NCI-H2196 (cell line): ENCODE results near the gene TK1.
"Not testable (repeated sequence)": the region's sequence is repeated elsewhere in the genome, so short reads cannot be mapped to it uniquely, and the experiment has no call there.

Source experiments
- DNase-seq: peaks from one replicate; lab custom pipeline; 2025; ENCODE audit not compliant: unreplicated experiment; lab: John Stamatoyannopoulos, UW

TK1 gene

DNA sequence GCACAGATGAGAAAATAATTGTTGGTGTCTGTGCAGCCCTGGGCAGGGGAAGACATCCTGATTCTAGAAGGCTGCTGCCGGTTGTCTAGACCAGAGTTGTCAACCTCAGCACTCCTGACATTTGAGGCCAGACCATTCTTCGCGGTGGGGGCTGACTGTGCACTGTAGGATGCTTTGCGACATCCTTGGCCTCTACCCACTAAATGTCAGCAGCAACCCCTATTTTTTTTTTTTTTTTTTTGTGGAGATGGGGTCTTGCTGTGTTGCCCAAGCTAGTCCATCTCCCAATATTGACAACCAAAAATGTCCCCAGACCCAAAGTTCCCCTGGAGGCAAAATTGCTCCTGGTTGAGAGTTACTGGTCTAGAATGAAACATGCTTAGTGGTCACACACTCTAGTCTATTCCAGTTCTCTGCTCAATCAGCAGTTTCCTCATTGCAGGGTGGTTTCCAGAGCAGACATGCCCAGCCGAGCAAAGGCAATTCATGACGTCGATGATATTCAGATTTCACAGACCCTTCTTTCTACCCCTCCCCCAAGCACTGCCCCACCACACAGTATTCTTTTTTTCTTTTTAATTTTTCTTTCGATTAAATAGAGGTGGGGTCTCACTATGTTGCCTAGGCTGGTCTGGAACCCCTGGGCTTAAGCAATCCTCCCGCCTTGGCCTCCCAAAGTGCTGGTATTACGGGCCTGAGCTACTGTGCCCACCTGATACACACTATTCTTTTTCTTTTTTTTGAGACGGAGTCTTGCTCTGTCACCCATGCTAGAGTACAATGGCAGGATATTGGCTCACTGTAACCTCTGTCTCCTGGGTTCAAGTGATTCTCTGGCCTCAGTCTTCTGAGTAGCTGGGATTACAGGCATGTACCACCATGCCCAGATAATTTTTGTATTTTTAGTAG, 31.7 kb downstream of the TK1 start:
- DNase-seq, result no peak

- DNase-seq, result no peak
Measured at GRCh38 chr17:78151514-78152008, 35.3 kb downstream of the TK1 start.

DNA sequence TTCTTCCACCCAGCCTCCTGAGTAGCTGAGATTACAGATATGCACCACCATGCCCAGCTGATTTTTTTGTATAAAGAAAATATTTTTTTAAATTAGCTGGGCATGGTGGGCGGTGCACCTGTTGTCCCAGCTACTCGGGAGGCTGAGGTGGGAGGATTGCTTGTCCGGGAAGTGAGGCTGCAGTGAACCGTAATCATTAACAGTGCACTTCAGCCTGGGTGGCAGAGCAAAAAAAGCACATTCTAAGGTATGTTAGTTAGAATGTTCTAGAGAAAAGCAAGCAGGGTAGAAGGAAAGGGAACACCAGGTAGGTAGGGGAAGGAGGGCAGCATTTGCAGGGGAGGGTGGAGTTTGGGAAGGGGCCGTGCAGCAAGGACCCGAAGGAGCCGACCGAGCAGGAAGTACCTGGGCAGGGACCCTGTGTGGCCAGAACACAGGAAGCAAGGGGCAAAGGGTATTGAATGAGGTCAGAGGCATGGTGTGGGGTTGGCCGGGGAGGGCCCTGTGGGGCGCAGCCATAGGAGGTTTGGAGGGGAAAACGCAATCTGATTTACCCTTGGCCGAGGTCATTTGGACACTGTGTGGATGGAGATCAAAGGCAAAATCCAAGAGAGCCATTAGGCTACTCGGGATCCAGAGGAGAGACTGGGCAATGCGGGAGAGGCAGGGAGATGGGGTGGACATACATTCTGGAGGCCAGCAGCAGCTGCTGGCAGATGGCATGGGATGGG, 38.4 kb downstream of the TK1 start:
- no peak for DNase-seq

- DNase-seq, result no peak
Measured at GRCh38 chr17:78147315-78147998, 39.4 kb downstream of the TK1 start.

GRCh38 chr17:78146881-78147280, 40.0 kb downstream of the TK1 start:
- DNase-seq, result no peak

- DNase-seq, result no peak
Measured at GRCh38 chr17:78146471-78146869, 40.4 kb downstream of the TK1 start.

DNA sequence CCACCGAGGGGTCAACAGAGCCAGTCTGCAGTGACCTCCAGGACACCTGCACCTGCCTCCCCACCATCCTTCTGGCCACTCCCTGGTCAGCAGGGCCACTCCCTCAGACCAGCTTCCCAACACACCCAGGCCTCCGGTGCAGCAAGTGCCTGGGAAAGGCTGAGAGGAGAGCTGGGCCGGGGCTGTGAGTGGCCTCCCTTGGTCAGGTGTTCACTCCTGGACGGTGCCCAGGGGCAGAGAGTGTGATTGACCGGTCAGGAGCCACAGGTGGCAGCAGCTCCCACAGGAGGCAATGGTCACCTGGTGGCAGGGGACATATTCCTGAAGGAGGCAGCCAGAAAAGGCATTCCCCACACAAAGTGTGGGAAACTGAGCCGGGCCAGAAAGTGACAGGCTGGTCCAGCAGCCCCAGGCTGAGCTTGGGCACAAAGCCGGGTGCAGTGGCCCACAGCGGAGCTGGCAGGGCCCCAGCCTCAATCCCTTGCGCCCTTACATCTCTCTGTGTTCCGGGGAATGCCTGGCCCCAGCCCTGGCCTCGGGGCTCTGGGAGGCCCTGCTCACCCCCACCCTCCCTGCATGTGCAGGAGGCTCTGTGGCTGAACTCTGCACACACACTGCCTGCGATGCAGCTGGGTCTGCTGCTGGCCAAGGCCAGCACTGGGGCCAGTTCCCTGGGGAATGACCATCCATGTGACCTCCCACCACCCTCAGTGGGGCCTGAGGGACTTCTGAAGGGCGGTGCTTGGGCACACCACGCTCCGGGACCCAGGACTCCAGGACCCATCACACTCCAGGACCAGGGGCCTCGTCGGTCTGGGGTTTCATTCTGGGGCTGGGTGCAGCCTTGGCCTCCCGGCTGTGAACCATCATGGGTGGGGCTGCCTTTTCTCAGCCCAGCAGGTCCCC, 41.9 kb downstream of the TK1 start:
- DNase-seq, result peak; percentile 59

- DNase-seq, result peak; percentile 87
Measured at GRCh38 chr17:78144147-78144719, 42.6 kb downstream of the TK1 start.

GRCh38 chr17:78143214-78144146, 43.4 kb downstream of the TK1 start:
- no peak for DNase-seq

DNA sequence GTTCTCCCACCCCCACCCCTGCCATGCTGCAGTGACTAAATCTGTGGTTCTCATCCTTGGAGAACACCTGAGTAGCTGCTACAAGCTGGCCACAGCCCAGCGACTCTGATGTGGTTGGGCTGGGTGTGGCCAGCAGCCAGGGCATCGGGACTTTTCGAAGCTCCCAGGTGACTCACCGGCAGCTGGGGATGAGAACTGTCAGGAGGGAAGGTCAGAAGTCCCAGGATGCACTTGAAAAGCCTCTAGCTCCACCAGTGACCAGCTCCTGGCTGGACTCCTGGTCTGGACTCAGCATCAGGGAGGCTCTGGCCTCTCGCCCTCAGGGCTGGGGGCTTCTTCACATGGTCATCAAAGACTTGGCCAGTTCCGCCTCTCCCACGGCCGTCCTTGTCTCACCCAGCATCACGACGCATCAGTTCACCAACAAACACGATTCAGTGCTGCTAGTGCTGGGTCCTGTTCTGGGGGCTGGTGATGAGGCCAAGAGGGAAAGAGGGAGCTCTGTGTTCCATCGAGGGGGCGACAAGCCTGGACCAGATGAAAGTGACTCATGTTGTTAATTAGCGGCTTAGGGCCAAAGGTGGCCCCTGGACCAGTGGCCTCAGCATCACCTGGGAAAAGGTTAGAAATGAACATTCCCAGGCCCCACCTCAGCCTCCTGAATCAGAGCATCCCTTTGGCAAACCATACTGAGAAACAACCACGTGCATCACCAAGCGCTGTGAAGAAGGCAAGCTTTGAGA, 44.6 kb downstream of the TK1 start:
- peak; percentile 94 for DNase-seq

DNA sequence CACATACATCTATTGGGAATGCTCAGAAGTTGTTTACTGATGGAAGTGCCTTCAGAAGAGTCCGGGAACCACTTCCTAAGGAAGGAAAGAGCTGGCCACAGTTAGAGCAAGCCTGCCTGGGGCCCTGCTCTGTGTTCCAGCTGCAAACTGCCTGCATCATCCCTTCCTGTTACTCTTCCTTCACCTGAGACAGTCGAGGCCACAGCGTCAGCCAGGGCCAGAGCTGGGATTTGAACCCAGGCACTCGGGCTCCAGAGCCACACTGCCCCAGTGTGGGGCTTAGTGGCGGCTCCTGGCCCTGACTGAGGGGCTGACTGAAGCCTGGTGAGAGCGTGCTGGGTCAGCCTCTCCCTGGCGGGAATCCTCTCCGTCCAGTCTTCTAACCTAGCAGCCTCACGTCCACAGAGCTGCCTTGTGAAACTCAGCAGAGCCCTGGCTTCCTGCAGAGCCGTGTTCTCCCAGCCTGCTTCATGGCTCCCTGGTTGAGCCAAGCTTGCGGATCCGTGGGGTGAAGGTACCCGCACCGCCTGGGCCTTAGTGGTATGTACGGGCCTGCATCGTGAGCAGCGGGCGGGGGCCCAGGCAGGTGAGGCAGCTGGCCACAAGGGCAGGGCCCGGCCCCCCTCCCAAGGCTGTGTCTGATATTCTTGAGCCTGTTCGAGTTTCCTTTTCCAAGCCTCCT, 45.3 kb downstream of the TK1 start:
- DNase-seq, result no peak

DNA sequence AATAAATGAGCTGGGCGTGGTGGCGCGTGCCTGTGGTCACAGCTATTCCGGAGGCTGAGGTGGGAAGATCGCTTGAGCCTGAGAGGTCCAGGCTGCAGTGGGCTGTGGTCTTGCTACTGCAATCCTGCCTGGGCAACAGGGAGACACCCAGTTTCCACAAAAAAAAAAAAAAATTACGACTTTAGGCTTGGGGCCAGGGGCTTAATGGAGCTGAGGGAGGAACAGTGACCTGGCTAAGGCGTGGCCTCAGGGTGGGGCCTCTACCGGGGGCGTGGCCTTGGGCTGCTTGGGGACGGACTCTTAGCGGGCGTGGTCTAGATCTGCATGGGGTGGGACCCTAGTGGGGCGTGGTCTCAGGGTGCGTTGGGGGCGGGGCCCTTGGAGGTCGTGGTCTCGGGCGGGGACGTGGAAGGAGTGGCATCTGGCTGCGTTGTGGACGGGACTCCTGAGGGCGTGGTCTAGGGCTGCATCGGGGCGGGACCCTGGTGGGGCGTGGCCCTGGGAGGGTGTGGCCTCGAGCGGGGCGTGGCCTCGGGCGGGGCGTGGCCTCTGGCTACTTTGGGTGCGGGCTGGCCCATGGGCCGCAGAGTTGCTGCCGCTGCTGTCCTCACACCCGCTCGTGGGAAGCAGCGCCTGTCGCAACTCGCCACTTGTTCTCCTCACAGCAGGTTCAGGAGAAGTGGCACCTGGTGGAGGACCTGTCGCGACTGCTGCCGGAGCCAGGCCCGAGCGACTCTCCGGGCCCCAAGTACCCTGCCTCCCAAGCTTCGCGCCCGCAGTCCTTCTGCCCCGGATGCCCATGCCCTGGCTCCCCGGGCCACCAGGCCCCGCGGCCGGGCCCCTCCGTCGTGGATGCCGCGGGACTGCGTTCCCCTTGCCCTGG, 46.4 kb downstream of the TK1 start:
- DNase-seq, result peak; percentile 98

GRCh38 chr17:78139861-78140168, 47.0 kb downstream of the TK1 start:
- not testable (repeated sequence) for DNase-seq

DNA sequence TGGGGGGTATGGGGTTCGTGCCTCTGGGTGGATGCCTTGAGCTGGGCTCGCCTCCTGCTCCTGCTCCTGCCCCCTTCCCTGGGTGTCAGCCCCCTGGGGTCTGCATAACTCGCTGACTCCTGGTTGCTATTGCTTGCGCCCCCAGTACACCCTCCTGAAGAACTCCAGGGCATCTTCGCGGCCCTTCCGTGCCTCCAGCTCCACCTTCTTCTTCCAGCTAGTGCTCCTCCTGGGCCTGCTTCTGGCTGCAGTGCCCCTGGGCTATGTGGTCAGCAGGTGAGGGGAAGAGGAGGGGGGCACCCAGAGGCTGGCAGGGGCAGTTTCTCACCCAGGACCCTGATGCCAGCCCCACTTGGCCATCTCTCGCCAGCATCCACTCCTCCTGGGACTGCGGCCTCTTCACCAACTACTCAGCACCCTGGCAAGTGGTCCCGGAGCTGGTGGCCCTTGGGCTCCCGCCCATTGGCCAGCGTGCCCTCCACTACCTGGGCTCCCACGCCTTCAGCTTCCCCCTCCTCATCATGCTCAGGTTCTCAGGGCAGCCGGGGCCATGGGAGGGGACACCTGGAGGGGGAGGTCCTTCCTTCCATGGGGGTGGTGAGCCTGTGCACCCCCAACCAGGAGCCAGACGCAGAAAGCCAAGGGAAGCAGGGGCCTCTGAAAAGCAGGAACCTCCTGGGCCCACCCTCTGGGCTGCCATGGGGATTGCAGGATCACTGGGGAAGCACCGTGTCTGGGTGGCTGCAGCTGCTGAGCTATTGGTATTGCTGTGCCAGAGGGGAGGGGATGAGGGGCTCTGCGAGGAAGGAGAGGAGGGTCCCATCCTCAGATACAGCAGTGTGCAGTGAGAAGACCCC, 48.4 kb downstream of the TK1 start:
- no peak for DNase-seq

- DNase-seq, result no peak
Measured at GRCh38 chr17:78137392-78138203, 49.3 kb downstream of the TK1 start.
